Natural killer cell (primary cell): ENCODE measurements around the gene ZNF227. TPM values are rescaled to one million over a fixed set of nuclear protein-coding genes. Genes with fewer than 3 reads are reported as not detected.

Source experiments
- ATAC-seq, 3 donors: fragments of 150-1000 bp in 2 of 3; fragments of 200-7000 bp in 1 of 3; cut with Tn5 transposase; 1 replicate in 1 of 3; 2 replicates in 2 of 3; pipeline ENCODE4 v1.10.0; 2021; ENCODE audit warnings: mild to moderate bottlenecking in 2 of 3, moderate library complexity in 2 of 3
- DNase-seq, 2 donors: peaks; one replicate each; pipeline versions ENCODE4 v3.0.0 to v3.0.0-alpha.2; 2013 to 2021; ENCODE audit warnings: mixed read lengths in 1 of 2
- H3K27ac ChIP-seq: one replicate; pipeline ENCODE4 v1.5.1; 2013; ENCODE audit warnings: mild to moderate bottlenecking, low read length
- H3K27me3 ChIP-seq: one replicate; pipeline ENCODE4 v1.6.1; 2013; ENCODE audit warnings: low read length; ENCODE audit not compliant: control insufficient read depth, insufficient read depth
- H3K36me3 ChIP-seq: one replicate; pipeline ENCODE4 v1.6.1; 2013; ENCODE audit warnings: low read length; ENCODE audit not compliant: control insufficient read depth, insufficient read depth
- H3K4me1 ChIP-seq: one replicate; pipeline ENCODE4 v1.6.1; 2013; ENCODE audit warnings: low read length; ENCODE audit not compliant: control insufficient read depth, insufficient read depth
- H3K4me3 ChIP-seq: one replicate; pipeline ENCODE4 v1.5.1; 2013; ENCODE audit warnings: low read length
- H3K9me3 ChIP-seq: one replicate; pipeline ENCODE4 v1.6.1; 2013; ENCODE audit warnings: low read length; ENCODE audit not compliant: control insufficient read depth, insufficient read depth
- H3K27ac Mint-ChIP-seq, 2 donors: one replicate each; pipeline ENCODE4 v1.8.0; 2022; ENCODE audit warnings: mild to moderate bottlenecking in 2 of 2, mixed read lengths in 2 of 2, moderate library complexity in 1 of 2
- H3K27me3 Mint-ChIP-seq, 2 donors: one replicate each; pipeline ENCODE4 v1.8.0; 2022; ENCODE audit warnings: low read depth in 2 of 2, mixed read lengths in 2 of 2
- H3K36me3 Mint-ChIP-seq: one replicate; pipeline ENCODE4 v1.8.0; 2022; ENCODE audit warnings: mixed read lengths
- H3K4me1 Mint-ChIP-seq, 2 donors: one replicate each; pipeline ENCODE4 v1.8.0; 2022; ENCODE audit warnings: mixed read lengths in 2 of 2
- H3K4me3 Mint-ChIP-seq: one replicate; pipeline ENCODE4 v1.8.0; 2022; ENCODE audit warnings: mild to moderate bottlenecking, moderate library complexity, mixed read lengths
- H3K9me3 Mint-ChIP-seq, 2 donors: one replicate each; pipeline ENCODE4 v1.8.0; 2022; ENCODE audit warnings: mixed read lengths in 2 of 2
- WGBS: methylation state at CpG from one replicate; pipeline ENCODE4 v1.1.7; 2013; ENCODE audit warnings: missing lambda C conversion rate; ENCODE audit not compliant: insufficient coverage; 5-methylcytosine and 5-hydroxymethylcytosine counted together
- intact Hi-C: fragments of 100-400 bp; cut with micrococcal nuclease; formaldehyde crosslinking; loops from one replicate; pipeline ENCODE4 v1.14.2; 2022
- total RNA-seq, 4 donors: library from RNA; stranded (reverse); fragments of 120-200 nt in 1 of 4; gene quantifications; one replicate each; pipeline versions ENCODE4 v1.2.3 to v1.2.4, GENCODE V29; 2013 to 2022
- TF ChIP-seq, protein P1 (sequence below): fragments of 200-600 bp; IDR thresholded peaks from one replicate; pipeline ENCODE4 v1.8.0; 2022; ENCODE audit warnings: antibody characterized with exemption

Gene ZNF227
- total RNA-seq, 3 donors from 2014 or later (not counting 1 experiment from before 2014, with no cell fraction given), result 21.0 to 32.3 (median 23.4) TPM

DNA sequence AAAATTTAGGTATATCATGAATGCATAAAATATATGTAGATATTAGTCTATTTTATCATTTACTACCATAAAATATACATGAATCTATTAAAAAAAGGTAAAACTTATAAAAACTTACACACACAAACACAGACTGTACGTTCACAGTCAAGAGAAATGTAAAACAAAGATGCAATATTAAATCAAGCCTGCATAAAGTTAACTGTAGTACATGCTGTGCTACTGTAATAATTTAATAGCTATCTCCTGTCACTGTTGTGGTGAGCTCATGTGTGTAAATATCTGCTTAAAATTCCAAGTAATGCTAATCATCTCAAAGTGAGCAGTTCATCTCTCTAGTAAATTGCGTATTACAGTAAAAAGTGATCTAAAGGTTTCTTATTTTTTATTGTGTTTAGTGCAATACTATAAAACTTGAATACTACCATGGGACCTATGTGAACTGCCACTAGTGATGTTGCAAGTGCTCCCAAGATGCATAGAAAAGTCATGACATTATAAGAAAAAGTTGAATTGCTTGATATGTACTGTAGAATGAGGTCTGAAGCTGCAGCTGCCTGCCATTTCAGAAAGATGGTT lies 46.6 kb downstream of the ZNF227 start:
- Histone ChIP-seq H3K4me3 (no peak overlapping the region), H3K9me3 (peaks cover 43% of the 10 kb centered on the region), H3K4me1 (peaks cover 5% of the 10 kb centered on the region), H3K27ac (no peak overlapping the region), H3K27me3 (no peaks in the 10 kb centered on the region), H3K36me3 (no peaks in the 10 kb centered on the region)
- intact Hi-C loops, result no loop called here
- peaks cover 9 to 12% of the 10 kb centered on the region in 2 donors for H3K4me1 Mint-ChIP-seq
- TF ChIP-seq, protein P1, sequence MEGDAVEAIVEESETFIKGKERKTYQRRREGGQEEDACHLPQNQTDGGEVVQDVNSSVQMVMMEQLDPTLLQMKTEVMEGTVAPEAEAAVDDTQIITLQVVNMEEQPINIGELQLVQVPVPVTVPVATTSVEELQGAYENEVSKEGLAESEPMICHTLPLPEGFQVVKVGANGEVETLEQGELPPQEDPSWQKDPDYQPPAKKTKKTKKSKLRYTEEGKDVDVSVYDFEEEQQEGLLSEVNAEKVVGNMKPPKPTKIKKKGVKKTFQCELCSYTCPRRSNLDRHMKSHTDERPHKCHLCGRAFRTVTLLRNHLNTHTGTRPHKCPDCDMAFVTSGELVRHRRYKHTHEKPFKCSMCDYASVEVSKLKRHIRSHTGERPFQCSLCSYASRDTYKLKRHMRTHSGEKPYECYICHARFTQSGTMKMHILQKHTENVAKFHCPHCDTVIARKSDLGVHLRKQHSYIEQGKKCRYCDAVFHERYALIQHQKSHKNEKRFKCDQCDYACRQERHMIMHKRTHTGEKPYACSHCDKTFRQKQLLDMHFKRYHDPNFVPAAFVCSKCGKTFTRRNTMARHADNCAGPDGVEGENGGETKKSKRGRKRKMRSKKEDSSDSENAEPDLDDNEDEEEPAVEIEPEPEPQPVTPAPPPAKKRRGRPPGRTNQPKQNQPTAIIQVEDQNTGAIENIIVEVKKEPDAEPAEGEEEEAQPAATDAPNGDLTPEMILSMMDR, result no peak
- DNase-seq (no peak), ATAC-seq (no peak)
- WGBS, result no CpG with 5 or more reads among the region's 2 CpGs
- H3K36me3 Mint-ChIP-seq, result peaks cover 69% of the 10 kb centered on the region
- no peak overlapping the region for H3K27ac Mint-ChIP-seq
- peaks cover 31 to 39% of the 10 kb centered on the region in 2 donors for H3K9me3 Mint-ChIP-seq
- H3K27me3 Mint-ChIP-seq, result no peaks in the 10 kb centered on the region
- H3K4me3 Mint-ChIP-seq, result peak overlapping the region; percentile 84

DNA sequence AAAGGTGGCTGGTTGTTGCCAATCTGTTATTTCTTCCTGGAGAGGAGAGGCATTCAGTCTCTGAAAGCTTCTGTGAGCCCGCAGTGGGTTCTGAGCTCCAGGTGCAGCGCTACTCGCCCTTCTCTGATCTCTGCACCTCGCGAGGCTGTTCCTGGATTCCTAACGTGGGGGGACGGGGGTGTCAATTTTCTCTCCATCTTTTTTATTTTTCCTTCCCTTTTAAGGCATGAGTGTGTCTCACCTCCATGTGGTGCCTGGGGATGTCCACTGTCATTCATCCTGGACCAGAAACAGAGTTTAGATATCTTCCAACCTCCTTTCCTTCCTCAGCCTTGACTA lies 48.0 kb downstream of the ZNF227 start:
- Mint-ChIP-seq H3K36me3 (peaks cover 56% of the 10 kb centered on the region), H3K27ac (peak overlapping the region; percentile 48 to 49), H3K4me1 (peaks cover 9 to 12% of the 10 kb centered on the region in 2 donors), H3K4me3 (peak overlapping the region; percentile 84), H3K9me3 (peaks cover 22 to 31% of the 10 kb centered on the region in 2 donors), H3K27me3 (no peaks in the 10 kb centered on the region)
- no peaks in the 10 kb centered on the region for H3K27me3 ChIP-seq
- ATAC-seq, result no peak
- H3K27ac ChIP-seq, result no peak overlapping the region
- TF ChIP-seq, protein P1, result no peak
- H3K36me3 ChIP-seq, result no peaks in the 10 kb centered on the region
- 60% methylated on average over 7 of the region's 7 CpGs for WGBS
- H3K4me1 ChIP-seq, result peaks cover 5% of the 10 kb centered on the region
- no peak overlapping the region for H3K4me3 ChIP-seq
- intact Hi-C loops, result no loop called here
- H3K9me3 ChIP-seq, result peaks cover 37% of the 10 kb centered on the region
- DNase-seq, result no peak

DNA sequence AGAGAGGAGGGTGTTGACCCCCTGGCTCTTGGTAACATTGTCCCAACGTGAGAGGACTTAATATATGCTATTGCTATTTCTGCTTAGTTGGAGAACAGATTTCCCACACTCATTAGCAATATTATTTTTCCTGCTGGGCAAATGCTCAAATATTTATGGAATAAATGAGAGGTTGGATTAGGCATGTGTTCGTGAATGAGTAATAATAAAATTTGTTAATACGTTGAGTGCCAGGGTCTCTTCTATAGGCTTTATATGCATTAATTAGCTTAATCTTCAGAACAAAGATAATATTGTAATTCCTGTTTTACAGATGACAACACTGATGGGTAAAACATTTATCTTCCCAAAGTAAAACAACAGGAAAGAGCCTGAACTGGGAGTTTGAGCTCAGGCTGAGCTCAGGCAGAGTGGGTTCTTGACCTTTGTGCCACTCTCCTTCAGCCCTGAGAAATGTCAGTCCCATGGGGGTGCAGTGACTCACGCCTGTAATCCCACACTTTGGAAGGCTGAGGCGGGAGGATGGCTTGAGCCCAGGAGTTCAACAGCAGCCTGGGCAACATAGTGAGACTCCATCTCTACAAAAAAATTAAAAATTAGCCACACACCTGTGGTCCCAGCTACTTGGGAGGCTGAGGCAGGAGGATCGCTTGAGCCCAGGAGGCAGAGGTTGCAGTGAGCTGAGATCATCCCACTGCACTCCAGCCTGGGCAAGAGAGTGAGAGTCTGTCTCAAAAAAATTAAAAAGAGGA lies 48.5 kb downstream of the ZNF227 start:
- Histone ChIP-seq H3K9me3 (peaks cover 37% of the 10 kb centered on the region), H3K27ac (no peak overlapping the region), H3K36me3 (no peaks in the 10 kb centered on the region), H3K4me3 (no peak overlapping the region), H3K27me3 (no peaks in the 10 kb centered on the region), H3K4me1 (peaks cover 5% of the 10 kb centered on the region)
- intact Hi-C loops, result no loop called here
- Mint-ChIP-seq H3K9me3 (peaks cover 19 to 27% of the 10 kb centered on the region in 2 donors), H3K27me3 (no peaks in the 10 kb centered on the region), H3K4me3 (peak overlapping the region; percentile 84), H3K36me3 (peaks cover 53% of the 10 kb centered on the region), H3K27ac (peak overlapping the region in 1 of 2 donors; percentile 49), H3K4me1 (peaks cover 9 to 12% of the 10 kb centered on the region in 2 donors)
- ATAC-seq (no peak), DNase-seq (no peak)
- WGBS, result 96% methylated on average over 5 of the region's 6 CpGs
- TF ChIP-seq, protein P1, result no peak
